GM23248 (cell line): Measurements from ENCODE around the gene ZNF586.

ENCODE experiments used
- EZH2 ChIP-seq: fragments of 200-600 bp; sonication (generic); IDR thresholded peaks from 2 replicates; pipeline ENCODE4 v1.6.1; 2018; ENCODE audit warnings: antibody characterized with exemption, mild to moderate bottlenecking; ENCODE audit not compliant: insufficient read depth, poor library complexity, severe bottlenecking
- EZH2phosphoT487 ChIP-seq: fragments of 200-600 bp; sonication (generic); IDR thresholded peaks from 2 replicates; pipeline ENCODE4 v1.6.1; 2018; ENCODE audit warnings: antibody characterized with exemption, moderate library complexity, mild to moderate bottlenecking, low read depth; ENCODE audit not compliant: insufficient read depth

DNA sequence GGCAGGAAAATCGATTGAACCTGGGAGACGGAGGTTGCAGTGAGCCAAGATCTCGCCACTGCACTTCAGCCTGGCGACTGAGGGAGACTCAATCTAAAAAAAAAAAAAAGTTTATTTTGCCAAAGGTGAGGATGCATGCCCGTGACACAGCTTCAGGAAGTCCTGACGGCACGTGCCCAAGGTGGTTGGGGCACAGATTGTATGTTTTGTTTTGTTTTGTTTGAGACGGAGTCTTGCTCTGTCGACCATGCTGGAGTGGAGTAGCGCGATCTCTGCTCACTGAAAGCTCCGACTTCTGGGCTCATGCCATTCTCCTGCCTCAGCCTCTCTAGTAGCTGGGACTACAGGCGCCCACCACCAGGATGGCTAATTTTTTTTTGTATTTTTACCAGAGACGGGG, 48.5 kb downstream of the ZNF586 start:
- TF ChIP-seq EZH2phosphoT487 (no peak), EZH2 (no peak)
